ENCODE results near the gene CFAP54.

DNA sequence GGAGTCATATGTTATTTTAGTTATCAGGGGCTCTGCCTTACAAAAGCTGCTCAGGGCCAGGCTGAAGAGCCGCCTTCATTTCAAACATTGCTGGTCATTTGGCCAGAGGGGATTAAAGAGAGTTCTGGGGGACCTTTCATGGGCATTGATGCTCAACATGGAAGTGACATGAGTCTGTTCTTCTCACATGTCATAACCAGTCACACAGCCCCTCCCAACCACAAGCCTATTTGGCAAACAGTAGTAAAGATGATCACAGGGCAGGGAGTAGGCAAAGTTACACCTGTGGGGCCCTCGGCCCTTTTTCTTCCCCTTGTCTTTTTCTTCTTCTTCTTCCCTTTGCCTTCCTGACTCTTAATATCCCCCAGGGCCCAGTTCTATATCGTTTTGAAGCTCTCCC lies 33.3 kb downstream of the CFAP54 start:
- TF ChIP-seq, protein P1, sequence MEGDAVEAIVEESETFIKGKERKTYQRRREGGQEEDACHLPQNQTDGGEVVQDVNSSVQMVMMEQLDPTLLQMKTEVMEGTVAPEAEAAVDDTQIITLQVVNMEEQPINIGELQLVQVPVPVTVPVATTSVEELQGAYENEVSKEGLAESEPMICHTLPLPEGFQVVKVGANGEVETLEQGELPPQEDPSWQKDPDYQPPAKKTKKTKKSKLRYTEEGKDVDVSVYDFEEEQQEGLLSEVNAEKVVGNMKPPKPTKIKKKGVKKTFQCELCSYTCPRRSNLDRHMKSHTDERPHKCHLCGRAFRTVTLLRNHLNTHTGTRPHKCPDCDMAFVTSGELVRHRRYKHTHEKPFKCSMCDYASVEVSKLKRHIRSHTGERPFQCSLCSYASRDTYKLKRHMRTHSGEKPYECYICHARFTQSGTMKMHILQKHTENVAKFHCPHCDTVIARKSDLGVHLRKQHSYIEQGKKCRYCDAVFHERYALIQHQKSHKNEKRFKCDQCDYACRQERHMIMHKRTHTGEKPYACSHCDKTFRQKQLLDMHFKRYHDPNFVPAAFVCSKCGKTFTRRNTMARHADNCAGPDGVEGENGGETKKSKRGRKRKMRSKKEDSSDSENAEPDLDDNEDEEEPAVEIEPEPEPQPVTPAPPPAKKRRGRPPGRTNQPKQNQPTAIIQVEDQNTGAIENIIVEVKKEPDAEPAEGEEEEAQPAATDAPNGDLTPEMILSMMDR (IDR thresholded peaks at IDR 0.05; ENCODE audit: extremely low read depth in 1 of 2, insufficient read depth in 1 of 2, low read depth in 1 of 2, low read length in 2 of 2): no peak
- TF ChIP-seq POLR2A (IDR thresholded peaks at IDR 0.05; ENCODE audit: low read depth, low read length) (no peak), MYC (IDR thresholded peaks at IDR 0.05; ENCODE audit: low read depth, low read length) (no peak), POLR2AphosphoS5 (IDR thresholded peaks at IDR 0.05; ENCODE audit: insufficient read depth, low read depth, low read length) (no peak), JUN (IDR thresholded peaks at IDR 0.05; ENCODE audit: borderline replicate concordance, insufficient read depth, insufficient read length, low read depth) (no peak)

All from endothelial cell of umbilical vein (primary cell).